HEK293 (cell line): ENCODE measurements around the gene NUP35.

Experiments used
- CTCF ChIA-PET: fragments of 350-600 bp; formaldehyde crosslinking; extraction: SDS; loops from one replicate; lab custom pipeline; 2021; ENCODE audit warnings: antibody characterized with exemption; lab: Yijun Ruan, JAX
- POLR2A ChIA-PET: fragments of 300-600 bp; formaldehyde crosslinking; extraction: SDS; loops from one replicate; lab custom pipeline; 2020; ENCODE audit warnings: antibody characterized with exemption, inconsistent platforms; lab: Yijun Ruan, JAX
- H3K27ac ChIP-seq: fragments of 200-500 bp; sonication (Bioruptor generic); 2 replicates; pipeline ENCODE4 v1.5.1; 2014; ENCODE audit warnings: low read depth, low read length, control low read depth, inconsistent platforms; ENCODE audit errors: extremely low read depth
- H3K36me3 ChIP-seq, 2 experiments: fragments of 200-500 bp in 1 of 2; sonication (Bioruptor generic) in 1 of 2; 1 replicate in 1 of 2; 2 replicates in 1 of 2; pipeline ENCODE4 v1.5.1; 2014 to 2017; ENCODE audit warnings: inconsistent platforms in 2 of 2, low read length in 2 of 2; ENCODE audit not compliant: control insufficient read depth in 2 of 2, insufficient read depth in 1 of 2
- H3K4me1 ChIP-seq: fragments of 200-500 bp; sonication (Bioruptor generic); 2 replicates; pipeline ENCODE4 v1.5.1; 2014; ENCODE audit warnings: mild to moderate bottlenecking, low read length, inconsistent platforms; ENCODE audit not compliant: control insufficient read depth, insufficient read depth
- H3K4me3 ChIP-seq: 2 replicates; pipeline ENCODE4 v1.5.1; 2011; ENCODE audit warnings: low read depth, mild to moderate bottlenecking, control low read depth, low read length, moderate library complexity
- H3K9me3 ChIP-seq: fragments of 200-500 bp; sonication (Bioruptor generic); 2 replicates; pipeline ENCODE4 v1.5.1; 2014; ENCODE audit warnings: low read depth, low read length, inconsistent platforms; ENCODE audit not compliant: control insufficient read depth, insufficient read depth
- GLIS1 ChIP-seq: fragments of 450-650 bp; formaldehyde crosslinking; IDR thresholded peaks from 2 replicates; pipeline ENCODE4 v1.5.1; 2016; ENCODE audit warnings: missing biosample characterization, missing genetic modification characterization
- GLIS2 ChIP-seq: fragments of 450-650 bp; formaldehyde crosslinking; IDR thresholded peaks from 2 replicates; pipeline ENCODE4 v1.5.1; 2016; ENCODE audit warnings: missing biosample characterization, missing genetic modification characterization
- PBX3 ChIP-seq: sonication (generic); formaldehyde crosslinking; IDR thresholded peaks from 2 replicates; pipeline ENCODE4 v1.8.1; 2022; ENCODE audit warnings: mild to moderate bottlenecking, moderate library complexity, missing genetic modification reagents
- SALL2 ChIP-seq: fragments of 450-650 bp; formaldehyde crosslinking; IDR thresholded peaks from 2 replicates; pipeline ENCODE4 v1.5.0; 2017; ENCODE audit warnings: missing biosample characterization, mild to moderate bottlenecking, missing genetic modification characterization, borderline replicate concordance
- SCRT1 ChIP-seq: fragments of 450-650 bp; formaldehyde crosslinking; IDR thresholded peaks from 2 replicates; pipeline ENCODE4 v1.5.1; 2016; ENCODE audit warnings: missing biosample characterization, missing genetic modification characterization, borderline replicate concordance
- YY2 ChIP-seq: fragments of 450-650 bp; formaldehyde crosslinking; IDR thresholded peaks from 2 replicates; pipeline ENCODE4 v1.5.1; 2016; ENCODE audit warnings: missing biosample characterization, missing genetic modification characterization
- ZFHX2 ChIP-seq: fragments of 450-650 bp; formaldehyde crosslinking; conservative IDR thresholded peaks from 2 replicates; pipeline ENCODE4 v1.5.1; 2016; ENCODE audit warnings: missing biosample characterization, missing genetic modification characterization
- ZFP69B ChIP-seq: fragments of 450-650 bp; formaldehyde crosslinking; IDR thresholded peaks from 2 replicates; pipeline ENCODE4 v1.5.1; 2016; ENCODE audit warnings: missing biosample characterization, missing genetic modification characterization
- ZNF138 ChIP-seq: fragments of 450-650 bp; formaldehyde crosslinking; IDR thresholded peaks from 2 replicates; pipeline ENCODE4 v1.5.1; 2016; ENCODE audit warnings: missing biosample characterization, missing genetic modification characterization, borderline replicate concordance
- ZNF140 ChIP-seq: fragments of 450-650 bp; formaldehyde crosslinking; IDR thresholded peaks from 2 replicates; pipeline ENCODE4 v1.5.1; 2016; ENCODE audit warnings: missing biosample characterization, missing genetic modification characterization
- ZNF175 ChIP-seq: fragments of 450-650 bp; formaldehyde crosslinking; IDR thresholded peaks from 2 replicates; pipeline ENCODE4 v1.5.1; 2016; ENCODE audit warnings: missing biosample characterization, missing genetic modification characterization
- ZNF214 ChIP-seq: fragments of 450-650 bp; formaldehyde crosslinking; IDR thresholded peaks from 2 replicates; pipeline ENCODE4 v1.5.1; 2017; ENCODE audit warnings: missing biosample characterization, mild to moderate bottlenecking, missing genetic modification characterization, borderline replicate concordance
- ZNF221 ChIP-seq: fragments of 450-650 bp; formaldehyde crosslinking; IDR thresholded peaks from 2 replicates; pipeline ENCODE4 v1.5.1; 2017; ENCODE audit warnings: missing biosample characterization, missing genetic modification characterization, borderline replicate concordance
- ZNF239 ChIP-seq: fragments of 450-650 bp; formaldehyde crosslinking; IDR thresholded peaks from 2 replicates; pipeline ENCODE4 v1.5.1; 2016; ENCODE audit warnings: missing biosample characterization, missing genetic modification characterization
- ZNF335 ChIP-seq: fragments of 450-650 bp; formaldehyde crosslinking; conservative IDR thresholded peaks from 2 replicates; pipeline ENCODE4 v1.5.1; 2016; ENCODE audit warnings: missing biosample characterization, missing genetic modification characterization
- ZNF416 ChIP-seq: fragments of 450-650 bp; formaldehyde crosslinking; IDR thresholded peaks from 2 replicates; pipeline ENCODE4 v1.5.1; 2016; ENCODE audit warnings: missing biosample characterization, missing genetic modification characterization
- ZNF510 ChIP-seq: fragments of 450-650 bp; formaldehyde crosslinking; IDR thresholded peaks from 2 replicates; pipeline ENCODE4 v1.5.1; 2018; ENCODE audit warnings: mild to moderate bottlenecking, missing genetic modification characterization, missing biosample characterization; ENCODE audit not compliant: insufficient replicate concordance
- ZNF530 ChIP-seq: fragments of 450-650 bp; formaldehyde crosslinking; IDR thresholded peaks from 2 replicates; pipeline ENCODE4 v1.5.1; 2016; ENCODE audit warnings: low read depth, missing biosample characterization, missing genetic modification characterization
- ZNF555 ChIP-seq: fragments of 450-650 bp; formaldehyde crosslinking; conservative IDR thresholded peaks from 2 replicates; pipeline ENCODE4 v1.5.1; 2017; ENCODE audit warnings: missing biosample characterization, mild to moderate bottlenecking, missing genetic modification characterization, inconsistent platforms
- ZNF560 ChIP-seq: fragments of 450-650 bp; formaldehyde crosslinking; IDR thresholded peaks from 2 replicates; pipeline ENCODE4 v1.5.1; 2017; ENCODE audit warnings: missing biosample characterization, missing genetic modification characterization, borderline replicate concordance
- ZNF571 ChIP-seq: fragments of 450-650 bp; formaldehyde crosslinking; IDR thresholded peaks from 2 replicates; pipeline ENCODE4 v1.5.0; 2017; ENCODE audit warnings: missing biosample characterization, missing genetic modification characterization
- ZNF626 ChIP-seq: fragments of 450-650 bp; sonication (Bioruptor Pico); formaldehyde crosslinking; IDR thresholded peaks from 2 replicates; pipeline ENCODE4 v1.5.1; 2018; ENCODE audit warnings: missing biosample characterization, missing genetic modification characterization, inconsistent platforms
- ZNF658 ChIP-seq: fragments of 450-650 bp; formaldehyde crosslinking; IDR thresholded peaks from 2 replicates; pipeline ENCODE4; 2016; ENCODE audit warnings: missing biosample characterization, missing genetic modification characterization
- ZNF707 ChIP-seq: fragments of 450-650 bp; formaldehyde crosslinking; IDR thresholded peaks from 2 replicates; pipeline ENCODE4 v1.5.1; 2016; ENCODE audit warnings: missing biosample characterization, missing genetic modification characterization
- ZNF76 ChIP-seq: fragments of 450-650 bp; formaldehyde crosslinking; IDR thresholded peaks from 2 replicates; pipeline ENCODE4; 2016; ENCODE audit warnings: low read depth, missing biosample characterization, missing genetic modification characterization, borderline replicate concordance
- ZSCAN5A ChIP-seq: fragments of 450-650 bp; formaldehyde crosslinking; IDR thresholded peaks from 2 replicates; pipeline ENCODE4 v1.5.1; 2016; ENCODE audit warnings: missing biosample characterization, missing genetic modification characterization
- TF ChIP-seq, protein P1 (sequence below): fragments of 450-650 bp; formaldehyde crosslinking; IDR thresholded peaks from 2 replicates; pipeline ENCODE4 v1.5.1; 2016; ENCODE audit warnings: missing biosample characterization, missing genetic modification characterization, borderline replicate concordance
- TF ChIP-seq, protein P2 (sequence below): fragments of 450-650 bp; formaldehyde crosslinking; IDR thresholded peaks from 2 replicates; pipeline ENCODE4 v1.5.0; 2017; ENCODE audit warnings: missing biosample characterization, missing genetic modification characterization, borderline replicate concordance

The NUP35 gene

GRCh38 chr2:183112577-183112976 lies 11.7 kb upstream of the NUP35 start:
- CTCF ChIA-PET, result no interaction called here
- Histone ChIP-seq H3K9me3 (no peaks in the 10 kb centered on the region), H3K27ac (no peak overlapping the region), H3K4me3 (no peak overlapping the region), H3K4me1 (no peaks in the 10 kb centered on the region), H3K36me3 (no peaks in the 10 kb centered on the region)
- no peak for TF ChIP-seq ZNF707 (tag by site-specific recombination)
- TF ChIP-seq ZNF214 (tag by site-specific recombination), result no peak
- no peak for TF ChIP-seq ZNF221 (tag by site-specific recombination)
- TF ChIP-seq SCRT1 (tag by site-specific recombination), result no peak
- TF ChIP-seq ZNF560 (tag by site-specific recombination), result no peak
- no peak for TF ChIP-seq ZNF239 (tag by site-specific recombination)
- TF ChIP-seq, protein P1, sequence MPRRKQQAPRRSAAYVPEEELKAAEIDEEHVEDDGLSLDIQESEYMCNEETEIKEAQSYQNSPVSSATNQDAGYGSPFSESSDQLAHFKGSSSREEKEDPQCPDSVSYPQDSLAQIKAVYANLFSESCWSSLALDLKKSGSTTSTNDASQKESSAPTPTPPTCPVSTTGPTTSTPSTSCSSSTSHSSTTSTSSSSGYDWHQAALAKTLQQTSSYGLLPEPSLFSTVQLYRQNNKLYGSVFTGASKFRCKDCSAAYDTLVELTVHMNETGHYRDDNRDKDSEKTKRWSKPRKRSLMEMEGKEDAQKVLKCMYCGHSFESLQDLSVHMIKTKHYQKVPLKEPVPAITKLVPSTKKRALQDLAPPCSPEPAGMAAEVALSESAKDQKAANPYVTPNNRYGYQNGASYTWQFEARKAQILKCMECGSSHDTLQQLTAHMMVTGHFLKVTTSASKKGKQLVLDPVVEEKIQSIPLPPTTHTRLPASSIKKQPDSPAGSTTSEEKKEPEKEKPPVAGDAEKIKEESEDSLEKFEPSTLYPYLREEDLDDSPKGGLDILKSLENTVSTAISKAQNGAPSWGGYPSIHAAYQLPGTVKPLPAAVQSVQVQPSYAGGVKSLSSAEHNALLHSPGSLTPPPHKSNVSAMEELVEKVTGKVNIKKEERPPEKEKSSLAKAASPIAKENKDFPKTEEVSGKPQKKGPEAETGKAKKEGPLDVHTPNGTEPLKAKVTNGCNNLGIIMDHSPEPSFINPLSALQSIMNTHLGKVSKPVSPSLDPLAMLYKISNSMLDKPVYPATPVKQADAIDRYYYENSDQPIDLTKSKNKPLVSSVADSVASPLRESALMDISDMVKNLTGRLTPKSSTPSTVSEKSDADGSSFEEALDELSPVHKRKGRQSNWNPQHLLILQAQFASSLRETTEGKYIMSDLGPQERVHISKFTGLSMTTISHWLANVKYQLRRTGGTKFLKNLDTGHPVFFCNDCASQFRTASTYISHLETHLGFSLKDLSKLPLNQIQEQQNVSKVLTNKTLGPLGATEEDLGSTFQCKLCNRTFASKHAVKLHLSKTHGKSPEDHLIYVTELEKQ (tag by site-specific recombination), result no peak
- no peak for TF ChIP-seq ZFP69B (tag by site-specific recombination)
- no peak for TF ChIP-seq ZFHX2 (tag by site-specific recombination)
- TF ChIP-seq ZNF76, result no peak
- TF ChIP-seq GLIS2 (tag by site-specific recombination), result no peak
- TF ChIP-seq ZNF335 (tag by site-specific recombination), result no peak
- TF ChIP-seq PBX3 (CRISPR knock-in tag), result no peak
- TF ChIP-seq ZNF138, result no peak
- no peak for TF ChIP-seq SALL2 (tag by site-specific recombination)
- no peak for TF ChIP-seq GLIS1
- no peak for TF ChIP-seq ZNF555 (tag by site-specific recombination)
- TF ChIP-seq ZNF530, result no peak
- TF ChIP-seq ZSCAN5A (tag by site-specific recombination), result no peak
- POLR2A ChIA-PET, result no interaction called here

DNA sequence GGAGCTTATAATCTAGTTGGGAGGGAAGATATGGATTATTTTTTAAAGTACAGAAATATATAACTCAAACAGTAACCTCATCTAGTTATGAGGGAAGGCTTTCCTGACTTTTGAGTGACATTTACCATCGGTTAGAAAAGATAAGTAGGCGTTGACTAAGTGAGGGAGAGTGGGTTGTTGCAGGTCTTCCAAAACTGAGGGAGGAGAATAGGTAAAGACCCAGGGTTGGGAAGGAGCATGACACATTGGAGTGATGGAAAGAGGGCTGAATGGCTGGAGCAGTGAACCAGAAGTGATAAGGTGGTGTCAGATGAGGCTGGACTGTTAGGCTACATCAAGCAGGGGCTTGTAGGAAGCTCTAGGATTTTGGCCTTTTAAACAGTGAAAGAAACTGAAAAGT lies 10.6 kb upstream of the NUP35 start:
- TF ChIP-seq ZNF416 (tag by site-specific recombination), result no peak
- TF ChIP-seq YY2 (tag by site-specific recombination), result no peak
- no peak for TF ChIP-seq ZNF626 (tag by site-specific recombination)
- TF ChIP-seq, protein P2, sequence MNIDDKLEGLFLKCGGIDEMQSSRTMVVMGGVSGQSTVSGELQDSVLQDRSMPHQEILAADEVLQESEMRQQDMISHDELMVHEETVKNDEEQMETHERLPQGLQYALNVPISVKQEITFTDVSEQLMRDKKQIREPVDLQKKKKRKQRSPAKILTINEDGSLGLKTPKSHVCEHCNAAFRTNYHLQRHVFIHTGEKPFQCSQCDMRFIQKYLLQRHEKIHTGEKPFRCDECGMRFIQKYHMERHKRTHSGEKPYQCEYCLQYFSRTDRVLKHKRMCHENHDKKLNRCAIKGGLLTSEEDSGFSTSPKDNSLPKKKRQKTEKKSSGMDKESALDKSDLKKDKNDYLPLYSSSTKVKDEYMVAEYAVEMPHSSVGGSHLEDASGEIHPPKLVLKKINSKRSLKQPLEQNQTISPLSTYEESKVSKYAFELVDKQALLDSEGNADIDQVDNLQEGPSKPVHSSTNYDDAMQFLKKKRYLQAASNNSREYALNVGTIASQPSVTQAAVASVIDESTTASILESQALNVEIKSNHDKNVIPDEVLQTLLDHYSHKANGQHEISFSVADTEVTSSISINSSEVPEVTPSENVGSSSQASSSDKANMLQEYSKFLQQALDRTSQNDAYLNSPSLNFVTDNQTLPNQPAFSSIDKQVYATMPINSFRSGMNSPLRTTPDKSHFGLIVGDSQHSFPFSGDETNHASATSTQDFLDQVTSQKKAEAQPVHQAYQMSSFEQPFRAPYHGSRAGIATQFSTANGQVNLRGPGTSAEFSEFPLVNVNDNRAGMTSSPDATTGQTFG, result no peak
- no peak for TF ChIP-seq ZNF175
- no peak for TF ChIP-seq ZNF140
- TF ChIP-seq ZNF658, result no peak
- TF ChIP-seq ZNF571, result no peak
- TF ChIP-seq ZNF510 (tag by site-specific recombination), result no peak
- TF ChIP-seq GLIS2 (tag by site-specific recombination), result no peak
- H3K4me1 ChIP-seq, result no peaks in the 10 kb centered on the region
- no peak overlapping the region for H3K27ac ChIP-seq
- CTCF ChIA-PET, result no interaction called here
- H3K36me3 ChIP-seq, result no peaks in the 10 kb centered on the region
- H3K4me3 ChIP-seq, result no peak overlapping the region
- POLR2A ChIA-PET, result no interaction called here
- H3K9me3 ChIP-seq, result no peaks in the 10 kb centered on the region
